ENCODE measurements around the gene PC. TPM values are rescaled to one million over a fixed set of nuclear protein-coding genes. Genes with fewer than 3 reads are reported as not detected.

PC gene
- total RNA-seq, 1 donor from 2014 or later: 10.5 TPM

DNA sequence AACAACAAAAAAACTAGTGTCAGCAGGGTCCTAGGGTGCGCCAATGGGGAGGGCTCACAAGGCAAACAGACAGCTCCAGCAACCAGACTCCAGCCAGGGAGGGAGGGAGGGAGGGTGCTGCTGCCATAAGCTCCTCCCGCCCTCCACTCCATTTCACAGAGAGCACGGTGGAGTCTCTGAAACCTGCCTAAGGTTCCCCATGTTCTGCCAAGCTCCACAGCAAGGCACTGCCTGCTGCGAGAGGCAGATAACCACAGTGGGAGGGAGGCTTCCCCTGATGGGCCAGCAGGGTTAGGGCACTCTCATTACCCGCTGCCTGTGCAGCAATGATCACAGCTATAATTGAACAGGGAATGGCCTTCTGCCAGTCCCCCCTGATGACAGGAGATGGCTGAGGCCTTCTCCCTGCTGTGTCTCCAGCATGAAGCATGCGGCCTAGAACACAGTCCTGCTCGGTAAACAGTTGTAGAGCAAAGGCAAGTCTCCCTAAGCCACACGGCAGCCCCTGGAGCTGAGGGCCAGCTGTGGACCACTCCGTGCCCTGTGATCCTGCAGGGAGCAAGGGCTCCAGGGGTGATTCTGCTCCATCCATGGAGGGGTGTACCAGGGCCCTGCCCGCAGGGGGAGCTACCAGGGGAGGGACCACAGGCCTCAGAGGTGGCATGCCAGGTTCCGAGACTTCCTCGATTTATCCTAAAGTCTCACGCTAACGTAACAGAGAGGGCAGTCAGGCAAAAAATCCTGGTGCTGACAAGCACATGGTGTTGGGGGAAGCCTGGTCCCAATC is 42.9 kb downstream of the PC start:
- Histone ChIP-seq H4K20me1 (ENCODE audit: insufficient read depth, low read length) (peaks cover 6% of the 10 kb centered on the region), H3K4me1 (ENCODE audit: insufficient read depth, low read length) (no peaks in the 10 kb centered on the region), H3K9ac (ENCODE audit: low read length) (no peak overlapping the region), H3K9me3 (ENCODE audit: insufficient read depth, low read depth, low read length) (no peaks in the 10 kb centered on the region), H3K79me2 (ENCODE audit: insufficient read depth, low read length) (no peaks in the 10 kb centered on the region), H3K27ac (ENCODE audit: low read depth, low read length) (no peak overlapping the region), H3K4me2 (ENCODE audit: low read length) (no peak overlapping the region), H2AFZ (ENCODE audit: low read depth, low read length) (no peak overlapping the region), H3K4me3 (ENCODE audit: insufficient read depth, low read depth, low read length) (no peak overlapping the region), H3K36me3 (ENCODE audit: insufficient read depth, low read length) (no peaks in the 10 kb centered on the region), H3K27me3 (ENCODE audit: insufficient read depth, low read length) (no peaks in the 10 kb centered on the region)
- FAIRE-seq (no peak), DNase-seq (ENCODE audit: low read depth) (no peak)
- no peaks in the 10 kb centered on the region for H3K4me1 Mint-ChIP-seq (ENCODE audit: low read depth, unreplicated experiment)
- no peaks in the 10 kb centered on the region for H3K27me3 Mint-ChIP-seq (ENCODE audit: low read depth, unreplicated experiment)
- no peak overlapping the region for H3K4me3 Mint-ChIP-seq (ENCODE audit: unreplicated experiment)
- no peaks in the 10 kb centered on the region for H3K9me3 Mint-ChIP-seq (ENCODE audit: unreplicated experiment)
- peaks cover 4% of the 10 kb centered on the region for H3K36me3 Mint-ChIP-seq (ENCODE audit: low read depth, unreplicated experiment)
- H3K27ac Mint-ChIP-seq (ENCODE audit: unreplicated experiment): no peak overlapping the region
- TF ChIP-seq, protein P1, sequence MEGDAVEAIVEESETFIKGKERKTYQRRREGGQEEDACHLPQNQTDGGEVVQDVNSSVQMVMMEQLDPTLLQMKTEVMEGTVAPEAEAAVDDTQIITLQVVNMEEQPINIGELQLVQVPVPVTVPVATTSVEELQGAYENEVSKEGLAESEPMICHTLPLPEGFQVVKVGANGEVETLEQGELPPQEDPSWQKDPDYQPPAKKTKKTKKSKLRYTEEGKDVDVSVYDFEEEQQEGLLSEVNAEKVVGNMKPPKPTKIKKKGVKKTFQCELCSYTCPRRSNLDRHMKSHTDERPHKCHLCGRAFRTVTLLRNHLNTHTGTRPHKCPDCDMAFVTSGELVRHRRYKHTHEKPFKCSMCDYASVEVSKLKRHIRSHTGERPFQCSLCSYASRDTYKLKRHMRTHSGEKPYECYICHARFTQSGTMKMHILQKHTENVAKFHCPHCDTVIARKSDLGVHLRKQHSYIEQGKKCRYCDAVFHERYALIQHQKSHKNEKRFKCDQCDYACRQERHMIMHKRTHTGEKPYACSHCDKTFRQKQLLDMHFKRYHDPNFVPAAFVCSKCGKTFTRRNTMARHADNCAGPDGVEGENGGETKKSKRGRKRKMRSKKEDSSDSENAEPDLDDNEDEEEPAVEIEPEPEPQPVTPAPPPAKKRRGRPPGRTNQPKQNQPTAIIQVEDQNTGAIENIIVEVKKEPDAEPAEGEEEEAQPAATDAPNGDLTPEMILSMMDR (IDR thresholded peaks at IDR 0.05; ENCODE audit: insufficient read depth, low read depth, low read length): no peak
- no peak for TF ChIP-seq EZH2 (IDR thresholded peaks at IDR 0.05; ENCODE audit: insufficient read depth, low read length)

GRCh38 chr11:66914505-66914904 is 43.7 kb downstream of the PC start:
- Histone ChIP-seq H3K79me2 (ENCODE audit: insufficient read depth, low read length) (no peaks in the 10 kb centered on the region), H3K27me3 (ENCODE audit: insufficient read depth, low read length) (no peaks in the 10 kb centered on the region), H2AFZ (ENCODE audit: low read depth, low read length) (no peak overlapping the region), H3K27ac (ENCODE audit: low read depth, low read length) (no peak overlapping the region), H3K4me1 (ENCODE audit: insufficient read depth, low read length) (no peaks in the 10 kb centered on the region), H3K36me3 (ENCODE audit: insufficient read depth, low read length) (no peaks in the 10 kb centered on the region), H3K9ac (ENCODE audit: low read length) (no peak overlapping the region), H3K4me3 (ENCODE audit: insufficient read depth, low read depth, low read length) (no peak overlapping the region), H3K4me2 (ENCODE audit: low read length) (no peak overlapping the region), H4K20me1 (ENCODE audit: insufficient read depth, low read length) (peaks cover 6% of the 10 kb centered on the region), H3K9me3 (ENCODE audit: insufficient read depth, low read depth, low read length) (no peaks in the 10 kb centered on the region)
- Mint-ChIP-seq H3K9me3 (ENCODE audit: unreplicated experiment) (no peaks in the 10 kb centered on the region), H3K4me3 (ENCODE audit: unreplicated experiment) (no peak overlapping the region), H3K27me3 (ENCODE audit: low read depth, unreplicated experiment) (peaks cover 4% of the 10 kb centered on the region), H3K36me3 (ENCODE audit: low read depth, unreplicated experiment) (peaks cover 4% of the 10 kb centered on the region), H3K27ac (ENCODE audit: unreplicated experiment) (no peak overlapping the region), H3K4me1 (ENCODE audit: low read depth, unreplicated experiment) (no peaks in the 10 kb centered on the region)
- TF ChIP-seq, protein P1 (IDR thresholded peaks at IDR 0.05; ENCODE audit: insufficient read depth, low read depth, low read length): no peak
- no peak for TF ChIP-seq EZH2 (IDR thresholded peaks at IDR 0.05; ENCODE audit: insufficient read depth, low read length)
- FAIRE-seq (no peak), DNase-seq (ENCODE audit: low read depth) (no peak)

- Histone ChIP-seq H3K9me3 (ENCODE audit: insufficient read depth, low read depth, low read length) (no peaks in the 10 kb centered on the region), H3K79me2 (ENCODE audit: insufficient read depth, low read length) (no peaks in the 10 kb centered on the region), H3K4me3 (ENCODE audit: insufficient read depth, low read depth, low read length) (no peak overlapping the region), H3K4me2 (ENCODE audit: low read length) (no peak overlapping the region), H3K9ac (ENCODE audit: low read length) (no peak overlapping the region), H3K36me3 (ENCODE audit: insufficient read depth, low read length) (no peaks in the 10 kb centered on the region), H3K27me3 (ENCODE audit: insufficient read depth, low read length) (no peaks in the 10 kb centered on the region), H2AFZ (ENCODE audit: low read depth, low read length) (no peak overlapping the region), H3K4me1 (ENCODE audit: insufficient read depth, low read length) (no peaks in the 10 kb centered on the region), H3K27ac (ENCODE audit: low read depth, low read length) (no peak overlapping the region), H4K20me1 (ENCODE audit: insufficient read depth, low read length) (peaks cover 6% of the 10 kb centered on the region)
- FAIRE-seq (no peak), DNase-seq (ENCODE audit: low read depth) (no peak)
- H3K9me3 Mint-ChIP-seq (ENCODE audit: unreplicated experiment): no peaks in the 10 kb centered on the region
- TF ChIP-seq EZH2 (IDR thresholded peaks at IDR 0.05; ENCODE audit: insufficient read depth, low read length): no peak
- TF ChIP-seq, protein P1 (IDR thresholded peaks at IDR 0.05; ENCODE audit: insufficient read depth, low read depth, low read length): no peak
- no peak overlapping the region for H3K27ac Mint-ChIP-seq (ENCODE audit: unreplicated experiment)
- peaks cover 4% of the 10 kb centered on the region for H3K36me3 Mint-ChIP-seq (ENCODE audit: low read depth, unreplicated experiment)
- H3K4me1 Mint-ChIP-seq (ENCODE audit: low read depth, unreplicated experiment): no peaks in the 10 kb centered on the region
- no peak overlapping the region for H3K4me3 Mint-ChIP-seq (ENCODE audit: unreplicated experiment)
- H3K27me3 Mint-ChIP-seq (ENCODE audit: low read depth, unreplicated experiment): peaks cover 7% of the 10 kb centered on the region
These were observed 45.3 kb downstream of the PC start for GRCh38 chr11:66912911-66913310.

Measured in astrocyte (in vitro differentiated cells and primary cell).